ENCODE results near the gene FBXO34. TPM values are rescaled to one million over a fixed set of nuclear protein-coding genes. Genes with fewer than 3 reads are reported as not detected.
A peak's percentile ranks its signal among the peaks of the same experiment; 100 is the strongest.

Gene FBXO34
- total and polyA plus RNA-seq, 9 of the 15 experiments (the other 6 are each of a cell fraction or from before 2014, with no cell fraction given), result 6.3 to 24.9 (median 16.2) TPM

- no peak for TF ChIP-seq U2AF1 (optimal IDR thresholded peaks at IDR 0.05; ENCODE audit: low read depth, low read length)
- peak; percentile 34; the same call in 1 of the 2 replicates for TF ChIP-seq DPF2 (IDR thresholded peaks at IDR 0.05)
- peak; percentile 70 for TF ChIP-seq JUN (IDR thresholded peaks at IDR 0.05; ENCODE audit: borderline replicate concordance, low read depth, low read length)
- no peak for TF ChIP-seq JUN (CRISPR knock-in tag; IDR thresholded peaks at IDR 0.05; ENCODE audit: borderline replicate concordance)
- no peak for TF ChIP-seq E2F8 (IDR thresholded peaks at IDR 0.05; ENCODE audit: low read depth, partially characterized antibody)
- TF ChIP-seq ZNF384 (IDR thresholded peaks at IDR 0.05; ENCODE audit: low read depth, low read length), result peak; percentile 88
- no peak for TF ChIP-seq NFATC3 (IDR thresholded peaks at IDR 0.05)
- no peak for TF ChIP-seq E2F3 (CRISPR knock-in tag; IDR thresholded peaks at IDR 0.05)
Observed at GRCh38 chr14:55398679-55399078, 127.5 kb downstream of the FBXO34 start (continued).

- no peaks in the 10 kb centered on the region for H3K9me1 ChIP-seq (ENCODE audit: control insufficient read depth, insufficient read depth, low read length)
- intact Hi-C loops (cut with micrococcal nuclease) (no loop called here), in situ Hi-C loops (cut with MboI) (no loop called here)
- no TSS peak for BruUV-seq (replicated peaks)
- CTCF ChIA-PET (ENCODE audit: low intra/inter-chr PET ratio), result no interaction called here
- WGBS (ENCODE audit: insufficient coverage, low coverage, missing lambda C conversion rate), result 93% methylated on average over 1 of the region's 1 CpG
- no peaks in the 10 kb centered on the region for H4K20me1 ChIP-seq (replicated peaks; ENCODE audit: control insufficient read depth, insufficient read depth, low read length)
- H3K9ac ChIP-seq (ENCODE audit: insufficient read depth in 1 of 2, low read depth in 2 of 2, low read length in 2 of 2), result no peak overlapping the region
- H3K4me3 ChIP-seq, result no peak overlapping the region
- no peak overlapping the region for H3K4me2 ChIP-seq (ENCODE audit: insufficient read depth, low read length)
- FAIRE-seq (no peak), DNase-seq (ENCODE audit: extremely low read depth in 1 of 4, low spot score in 3 of 4) (no peak), ATAC-seq (no peak)
- H3K36me3 ChIP-seq (ENCODE audit: control insufficient read depth, insufficient read depth, low read length), result peaks cover 4% of the 10 kb centered on the region; the same call in 1 of the 3 replicates
- POLR2A ChIA-PET, result no interaction called here
- peaks cover 28% of the 10 kb centered on the region for H3K79me2 ChIP-seq (ENCODE audit: control insufficient read depth, insufficient read depth, low read length)
- H3K9me3 ChIP-seq (replicated peaks; ENCODE audit: control insufficient read depth, insufficient read depth, low read depth, low read length), result no peaks in the 10 kb centered on the region
- peaks cover 0 to 11% of the 10 kb centered on the region in 2 experiments; a peak in 3 of 5 replicates for H3K4me1 ChIP-seq (replicated peaks in 1 of 2; ENCODE audit: control insufficient read depth in 2 of 2, insufficient read depth in 2 of 2, low read length in 2 of 2)
- H2AFZ ChIP-seq (ENCODE audit: low read depth, low read length), result no peak overlapping the region
- no peak overlapping the region; the same call in 2 of the 3 replicates for H3K27ac ChIP-seq (ENCODE audit: extremely low read depth, low read depth, low read length)
- H3K27me3 ChIP-seq (ENCODE audit: control insufficient read depth in 2 of 2, insufficient read depth in 2 of 2, low read length in 2 of 2), result no peaks in the 10 kb centered on the region
- TF ChIP-seq PHB2 (IDR thresholded peaks at IDR 0.05; ENCODE audit: low read depth), result no peak
- TF ChIP-seq ILK (tag; IDR thresholded peaks at IDR 0.05; ENCODE audit: borderline replicate concordance, low read depth), result no peak
- TF ChIP-seq FOXM1 (IDR thresholded peaks at IDR 0.05; ENCODE audit: low read depth), result no peak
- TF ChIP-seq FOXM1 (CRISPR knock-in tag; IDR thresholded peaks at IDR 0.05; ENCODE audit: low read depth), result no peak
- no peak for TF ChIP-seq KHSRP (IDR thresholded peaks at IDR 0.05)
- no peak for TF ChIP-seq PREB (CRISPR knock-in tag; IDR thresholded peaks at IDR 0.05)
- TF ChIP-seq CBX2 (IDR thresholded peaks at IDR 0.05; ENCODE audit: insufficient read depth, low read length, poor library complexity, severe bottlenecking), result no peak
- no peak for TF ChIP-seq POU5F1 (IDR thresholded peaks at IDR 0.05; ENCODE audit: borderline replicate concordance, low read depth, low read length, partially characterized antibody)
- TF ChIP-seq E2F4 (CRISPR knock-in tag; IDR thresholded peaks at IDR 0.05; ENCODE audit: low read depth), result no peak
- no peak for TF ChIP-seq ASH1L (IDR thresholded peaks at IDR 0.05; ENCODE audit: borderline replicate concordance, low read depth, partially characterized antibody)
- TF ChIP-seq ZNF174 (CRISPR knock-in tag; IDR thresholded peaks at IDR 0.05), result no peak
Observed at GRCh38 chr14:55399183-55399582, 128.0 kb downstream of the FBXO34 start.
